GM12874 (cell line): ENCODE measurements around the gene IL31.

ENCODE experiments used
- TF ChIP-seq, protein P1 (sequence below): IDR thresholded peaks from 2 replicates; pipeline ENCODE4 v1.5.1; 2011; ENCODE audit warnings: low read depth, mild to moderate bottlenecking, control low read depth, low read length, moderate library complexity; ENCODE audit not compliant: insufficient read depth

Gene IL31

DNA sequence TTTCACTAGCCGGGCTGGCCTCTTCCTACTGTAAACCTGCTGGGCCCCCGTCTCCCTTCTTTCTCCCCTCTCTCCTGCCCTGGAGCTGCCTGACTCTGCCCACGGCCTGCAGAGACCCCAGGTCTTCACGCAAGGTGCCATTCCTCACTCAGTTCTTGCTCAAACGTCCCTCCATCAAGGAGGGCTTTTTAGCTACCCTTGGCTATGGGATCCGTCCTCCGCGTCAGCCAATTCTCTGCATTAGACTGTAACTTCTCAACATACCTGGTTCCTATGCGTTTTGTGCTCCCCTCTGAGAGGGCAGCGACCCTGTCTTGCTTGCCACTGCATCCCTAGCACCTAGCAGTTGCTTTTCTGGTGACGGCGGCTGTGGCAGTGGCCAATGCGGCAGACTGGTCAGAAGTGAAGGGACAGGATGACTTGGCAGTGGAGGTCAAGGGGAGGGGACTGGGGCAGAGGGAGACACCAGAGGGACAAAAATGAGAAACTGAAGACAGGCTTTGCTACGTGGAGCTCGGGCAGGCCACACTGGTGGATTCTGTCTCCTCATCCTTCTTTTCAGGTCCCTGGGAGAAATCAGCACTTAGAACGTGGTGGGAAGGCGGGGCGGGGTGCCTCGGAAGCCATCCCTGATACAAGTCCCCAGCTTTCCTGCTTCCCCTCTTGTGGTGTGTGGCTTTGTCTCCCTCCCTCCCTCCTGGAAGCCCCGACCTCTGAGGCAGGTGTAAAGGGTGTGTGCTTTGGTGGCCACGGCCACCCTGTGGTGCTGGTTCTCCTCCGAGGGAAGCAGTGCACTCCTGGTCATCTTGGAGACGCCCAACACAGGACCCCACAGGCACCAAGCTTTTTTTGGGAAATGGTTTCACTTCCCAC, 31.3 kb upstream of the IL31 start:
- TF ChIP-seq, protein P1, sequence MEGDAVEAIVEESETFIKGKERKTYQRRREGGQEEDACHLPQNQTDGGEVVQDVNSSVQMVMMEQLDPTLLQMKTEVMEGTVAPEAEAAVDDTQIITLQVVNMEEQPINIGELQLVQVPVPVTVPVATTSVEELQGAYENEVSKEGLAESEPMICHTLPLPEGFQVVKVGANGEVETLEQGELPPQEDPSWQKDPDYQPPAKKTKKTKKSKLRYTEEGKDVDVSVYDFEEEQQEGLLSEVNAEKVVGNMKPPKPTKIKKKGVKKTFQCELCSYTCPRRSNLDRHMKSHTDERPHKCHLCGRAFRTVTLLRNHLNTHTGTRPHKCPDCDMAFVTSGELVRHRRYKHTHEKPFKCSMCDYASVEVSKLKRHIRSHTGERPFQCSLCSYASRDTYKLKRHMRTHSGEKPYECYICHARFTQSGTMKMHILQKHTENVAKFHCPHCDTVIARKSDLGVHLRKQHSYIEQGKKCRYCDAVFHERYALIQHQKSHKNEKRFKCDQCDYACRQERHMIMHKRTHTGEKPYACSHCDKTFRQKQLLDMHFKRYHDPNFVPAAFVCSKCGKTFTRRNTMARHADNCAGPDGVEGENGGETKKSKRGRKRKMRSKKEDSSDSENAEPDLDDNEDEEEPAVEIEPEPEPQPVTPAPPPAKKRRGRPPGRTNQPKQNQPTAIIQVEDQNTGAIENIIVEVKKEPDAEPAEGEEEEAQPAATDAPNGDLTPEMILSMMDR = no peak

DNA sequence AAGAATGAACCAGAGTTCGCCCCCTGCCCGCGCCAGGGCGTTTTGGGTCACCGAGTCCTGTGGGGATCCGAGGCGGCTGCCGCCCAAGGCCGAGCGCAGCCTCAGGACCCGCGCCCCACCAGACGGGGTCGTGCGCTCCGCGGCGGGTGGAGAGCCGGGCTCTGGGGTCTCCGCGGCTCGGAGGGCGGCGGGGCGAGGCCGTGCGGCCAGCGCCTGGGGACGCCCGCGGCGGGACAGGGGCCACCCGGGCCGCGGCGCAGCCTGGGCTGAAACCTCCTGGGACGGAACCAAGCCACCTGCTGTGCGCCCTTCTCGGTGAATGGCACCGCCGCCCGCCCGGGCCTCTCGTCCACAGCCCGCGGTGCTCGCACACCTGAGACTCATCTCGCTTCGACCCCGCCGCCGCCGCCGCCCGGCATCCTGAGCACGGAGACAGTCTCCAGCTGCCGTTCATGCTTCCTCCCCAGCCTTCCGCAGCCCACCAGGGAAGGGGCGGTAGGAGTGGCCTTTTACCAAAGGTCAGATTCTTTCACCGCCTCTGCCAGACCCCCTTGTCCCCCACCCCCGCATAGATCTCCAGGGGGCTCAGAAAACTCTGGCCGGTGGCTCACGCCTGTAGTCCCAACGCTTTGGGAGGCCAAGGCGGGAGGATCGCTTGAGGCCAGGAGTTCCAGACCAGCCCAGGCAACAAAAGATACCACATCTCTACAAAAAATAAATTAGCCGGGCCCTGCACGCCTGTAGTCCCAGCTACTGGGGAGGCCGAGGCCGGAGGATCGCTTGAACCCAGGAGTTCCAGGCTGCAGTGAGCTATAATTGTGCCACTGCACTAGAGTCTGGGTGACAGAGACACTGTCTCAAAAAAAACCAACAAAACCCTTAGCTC, 30.4 kb upstream of the IL31 start:
- TF ChIP-seq, protein P1 = no peak

DNA sequence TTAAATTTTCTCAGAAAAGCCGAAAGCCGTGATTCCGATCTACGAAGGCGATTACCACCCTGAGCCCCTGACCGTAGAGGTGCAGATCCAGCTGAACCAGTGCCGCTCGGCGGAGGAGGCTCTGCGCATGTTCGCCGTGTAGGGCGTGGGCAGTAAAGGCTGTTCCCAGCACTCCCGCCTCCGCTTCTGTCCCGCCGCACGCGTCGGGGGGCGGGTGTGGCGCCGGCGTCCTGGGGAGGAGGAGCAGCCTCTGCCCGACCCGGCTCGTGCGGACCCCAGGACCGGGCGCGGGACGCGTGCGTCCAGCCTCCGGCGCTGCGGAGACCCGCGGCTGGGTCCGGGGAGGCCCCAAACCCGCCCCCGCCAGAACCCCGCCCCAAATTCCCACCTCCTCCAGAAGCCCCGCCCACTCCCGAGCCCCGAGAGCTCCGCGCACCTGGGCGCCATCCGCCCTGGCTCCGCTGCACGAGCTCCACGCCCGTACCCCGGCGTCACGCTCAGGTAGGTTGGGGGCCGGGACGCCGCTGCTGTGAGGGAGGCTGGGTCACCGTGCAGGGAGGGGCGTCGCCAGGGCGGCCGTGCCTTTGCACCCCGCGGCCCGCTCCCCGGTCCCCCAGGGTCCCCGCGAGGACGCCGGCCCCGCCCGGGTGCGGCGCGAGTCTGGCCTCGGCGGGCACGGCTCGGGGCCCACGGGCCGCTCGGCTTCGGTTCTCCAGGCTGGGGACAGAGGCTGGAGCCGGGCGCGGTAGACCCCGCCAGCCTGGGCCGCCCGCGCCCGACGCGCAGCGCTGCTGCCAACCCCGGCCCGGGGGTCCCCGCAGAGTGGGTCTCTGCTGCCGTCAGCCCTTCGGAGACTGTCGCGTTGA, 29.5 kb upstream of the IL31 start, which contains the start of gene B3GNT4:
TSS of gene B3GNT4 (plus strand) at position 409 of the 866 bp plus-strand sequence. CDS start 910 bp downstream, outside the sequence.
- TF ChIP-seq, protein P1 = no peak

DNA sequence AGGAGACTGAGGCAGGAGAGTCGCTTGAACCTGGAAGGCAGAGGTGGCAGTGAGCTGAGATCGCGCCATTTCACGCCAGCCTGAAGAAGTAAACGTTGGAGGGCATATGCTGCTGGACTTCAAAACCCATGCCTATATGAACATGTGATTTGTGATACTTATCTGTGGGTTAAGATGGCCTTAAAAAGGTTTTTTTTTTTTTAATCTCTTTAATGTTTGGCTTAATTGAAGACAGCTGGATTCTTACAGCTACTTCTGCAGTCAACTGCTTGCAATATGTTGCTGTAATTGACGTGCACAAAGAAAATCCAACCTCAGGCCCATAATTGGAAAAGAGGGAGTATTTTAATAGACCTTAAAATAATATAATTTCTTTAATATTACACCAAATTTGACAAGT, 28.0 kb upstream of the IL31 start:
- TF ChIP-seq, protein P1 = no peak

DNA sequence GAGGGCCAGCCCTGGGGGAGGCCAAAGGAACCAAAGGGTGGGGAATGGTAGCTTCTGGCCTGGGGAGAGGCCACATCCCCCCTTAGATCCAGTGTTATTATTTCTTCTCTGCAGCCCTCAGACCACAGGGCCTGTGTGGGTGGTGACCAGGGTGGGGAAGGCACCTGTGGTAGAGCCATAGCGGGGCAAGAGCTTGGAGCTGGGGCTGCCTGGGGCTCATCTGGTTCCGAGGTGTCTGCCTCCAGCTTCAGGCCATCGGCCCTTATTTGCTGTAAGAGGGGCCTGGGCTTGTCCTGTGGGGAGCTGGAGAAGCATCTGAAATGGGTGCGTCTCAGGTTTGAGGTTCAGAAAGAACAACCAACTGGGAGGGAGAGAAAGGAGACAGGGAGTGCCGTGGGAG, 27.4 kb upstream of the IL31 start:
- TF ChIP-seq, protein P1 = no peak

DNA sequence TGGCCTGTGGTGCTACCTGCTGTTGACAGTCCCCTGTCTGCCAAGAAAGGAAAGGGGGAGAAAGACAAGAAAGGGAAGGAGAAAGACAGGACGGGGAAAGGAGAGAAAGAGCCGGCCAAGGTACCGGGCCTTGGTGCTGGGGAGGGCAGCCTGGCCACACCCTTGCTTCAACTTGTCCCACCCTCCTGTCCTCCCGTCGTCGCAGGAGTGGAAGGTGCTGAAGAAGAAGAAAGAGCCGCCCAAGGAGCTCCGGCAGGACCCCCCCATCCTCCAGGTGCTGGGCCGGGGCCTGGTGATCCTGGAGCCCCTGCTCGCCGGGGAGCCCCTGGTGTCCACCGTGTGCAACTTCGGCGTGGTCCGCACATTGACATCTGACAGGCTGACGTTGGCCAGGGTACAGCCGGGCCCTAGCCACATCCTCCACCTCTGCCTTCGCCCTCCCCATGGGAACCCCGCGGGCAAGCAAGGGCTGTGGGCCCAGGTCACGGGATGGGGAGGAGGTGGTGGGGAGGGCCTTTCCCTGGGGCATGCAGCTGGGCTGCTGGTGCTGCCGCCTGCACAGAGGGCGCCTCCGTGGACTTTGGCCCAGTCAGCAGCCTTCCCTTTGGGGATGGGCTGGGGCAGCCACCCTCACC, 26.6 kb upstream of the IL31 start:
- TF ChIP-seq, protein P1 = no peak
